Osteocyte (in vitro differentiated cells): ENCODE data around the gene CDK6. TPM values are rescaled to one million over a fixed set of nuclear protein-coding genes. Genes with fewer than 3 reads are reported as not detected.

Experiments used
- DNase-seq: peaks from one replicate; pipeline ENCODE4 v3.0.0; 2021; ENCODE audit warnings: mixed read lengths; ENCODE audit not compliant: unreplicated experiment; ENCODE audit errors: extremely low spot score
- H3K27ac Mint-ChIP-seq: one replicate; pipeline ENCODE4 v1.8.0; 2021; ENCODE audit warnings: mild to moderate bottlenecking, mixed read lengths; ENCODE audit not compliant: unreplicated experiment
- H3K27me3 Mint-ChIP-seq: one replicate; pipeline ENCODE4 v1.8.0; 2021; ENCODE audit warnings: mixed read lengths; ENCODE audit not compliant: unreplicated experiment
- H3K36me3 Mint-ChIP-seq: one replicate; pipeline ENCODE4 v1.8.0; 2021; ENCODE audit warnings: mixed read lengths; ENCODE audit not compliant: unreplicated experiment
- H3K4me1 Mint-ChIP-seq: one replicate; pipeline ENCODE4 v1.8.0; 2021; ENCODE audit warnings: mixed read lengths; ENCODE audit not compliant: unreplicated experiment
- H3K4me3 Mint-ChIP-seq: one replicate; pipeline ENCODE4 v1.8.0; 2021; ENCODE audit warnings: mild to moderate bottlenecking, moderate library complexity, mixed read lengths; ENCODE audit not compliant: unreplicated experiment
- H3K9me3 Mint-ChIP-seq: one replicate; pipeline ENCODE4 v1.8.0; 2021; ENCODE audit warnings: mixed read lengths; ENCODE audit not compliant: unreplicated experiment
- CTCF ChIP-seq: fragments of 200-600 bp; sonication (generic); IDR thresholded peaks from 2 replicates; pipeline ENCODE4 v1.5.0; 2021; ENCODE audit warnings: antibody characterized with exemption, mild to moderate bottlenecking, moderate library complexity
- total RNA-seq: library from RNA; stranded (reverse); gene quantifications from 2 replicates; pipeline ENCODE4 v1.2.1, GENCODE V29; 2021

The CDK6 gene
- total RNA-seq, 1 donor from 2014 or later, result 53.6 TPM

- DNase-seq, result no peak
- TF ChIP-seq CTCF, result no peak
- H3K4me3 Mint-ChIP-seq, result no peak overlapping the region
- H3K4me1 Mint-ChIP-seq, result peaks cover 9% of the 10 kb centered on the region
- H3K27ac Mint-ChIP-seq, result no peak overlapping the region
- H3K27me3 Mint-ChIP-seq, result no peaks in the 10 kb centered on the region
- peaks cover 3% of the 10 kb centered on the region for H3K36me3 Mint-ChIP-seq
- no peaks in the 10 kb centered on the region for H3K9me3 Mint-ChIP-seq
Observed at GRCh38 chr7:92661651-92662050, 174.7 kb downstream of the CDK6 start.

GRCh38 chr7:92658671-92659070 is 177.7 kb downstream of the CDK6 start:
- Mint-ChIP-seq H3K27me3 (no peaks in the 10 kb centered on the region), H3K36me3 (no peaks in the 10 kb centered on the region), H3K9me3 (no peaks in the 10 kb centered on the region), H3K4me1 (no peaks in the 10 kb centered on the region), H3K4me3 (no peak overlapping the region), H3K27ac (no peak overlapping the region)
- no peak for TF ChIP-seq CTCF
- DNase-seq, result no peak

GRCh38 chr7:92657391-92657790 is 179.0 kb downstream of the CDK6 start:
- no peak for DNase-seq
- H3K27me3 Mint-ChIP-seq, result no peaks in the 10 kb centered on the region
- TF ChIP-seq CTCF, result no peak
- H3K9me3 Mint-ChIP-seq, result no peaks in the 10 kb centered on the region
- no peaks in the 10 kb centered on the region for H3K4me1 Mint-ChIP-seq
- no peak overlapping the region for H3K27ac Mint-ChIP-seq
- no peaks in the 10 kb centered on the region for H3K36me3 Mint-ChIP-seq
- H3K4me3 Mint-ChIP-seq, result no peak overlapping the region

- no peak for TF ChIP-seq CTCF
- Mint-ChIP-seq H3K27me3 (no peaks in the 10 kb centered on the region), H3K9me3 (no peaks in the 10 kb centered on the region), H3K36me3 (peaks cover 2% of the 10 kb centered on the region), H3K4me3 (no peak overlapping the region), H3K27ac (no peak overlapping the region), H3K4me1 (no peaks in the 10 kb centered on the region)
- DNase-seq, result no peak
Observed at GRCh38 chr7:92656121-92656520, 180.3 kb downstream of the CDK6 start.

GRCh38 chr7:92655346-92655884 is 181.0 kb downstream of the CDK6 start:
- Mint-ChIP-seq H3K9me3 (no peaks in the 10 kb centered on the region), H3K36me3 (peaks cover 2% of the 10 kb centered on the region), H3K27ac (no peak overlapping the region), H3K4me1 (no peaks in the 10 kb centered on the region), H3K27me3 (no peaks in the 10 kb centered on the region), H3K4me3 (no peak overlapping the region)
- TF ChIP-seq CTCF, result no peak
- DNase-seq, result no peak
